Type B pancreatic cell (in vitro differentiated cells): ENCODE results near the gene CYP4F11. TPM values are rescaled to one million over a fixed set of nuclear protein-coding genes. Genes with fewer than 3 reads are reported as not detected.
"Not testable (repeated sequence)": the region's sequence is repeated elsewhere in the genome, so short reads cannot be mapped to it uniquely, and the experiment has no call there.

Experiments
- DNase-seq: peaks from one replicate; pipeline ENCODE4 v3.0.0; 2021; ENCODE audit warnings: mixed read lengths; ENCODE audit not compliant: unreplicated experiment; ENCODE audit errors: extremely low spot score
- H3K27ac Mint-ChIP-seq: 2 replicates; pipeline ENCODE4 v1.8.0; 2021; ENCODE audit warnings: mild to moderate bottlenecking, mixed read lengths
- H3K27me3 Mint-ChIP-seq: 2 replicates; pipeline ENCODE4 v1.8.0; 2021; ENCODE audit warnings: mixed read lengths
- H3K36me3 Mint-ChIP-seq: 2 replicates; pipeline ENCODE4 v1.8.0; 2021; ENCODE audit warnings: mixed read lengths
- H3K4me1 Mint-ChIP-seq: one replicate; pipeline ENCODE4 v1.8.0; 2021; ENCODE audit warnings: mixed read lengths; ENCODE audit not compliant: unreplicated experiment
- H3K4me3 Mint-ChIP-seq: 2 replicates; pipeline ENCODE4 v1.8.0; 2021; ENCODE audit warnings: mild to moderate bottlenecking, mixed read lengths
- H3K9me3 Mint-ChIP-seq: 2 replicates; pipeline ENCODE4 v1.8.0; 2021; ENCODE audit warnings: mixed read lengths
- CTCF ChIP-seq: fragments of 200-600 bp; sonication (generic); conservative IDR thresholded peaks from 2 replicates; pipeline ENCODE4 v1.5.0; 2021; ENCODE audit warnings: antibody characterized with exemption, mild to moderate bottlenecking
- total RNA-seq: library from RNA; stranded (reverse); gene quantifications from 2 replicates; pipeline ENCODE4 v1.2.1, GENCODE V29; 2021; ENCODE audit warnings: low replicate concordance

Gene CYP4F11
- total RNA-seq, 1 donor from 2014 or later: not detected

- Mint-ChIP-seq H3K36me3 (no peaks in the 10 kb centered on the region), H3K27me3 (no peaks in the 10 kb centered on the region), H3K4me3 (no peak overlapping the region), H3K27ac (no peak overlapping the region), H3K4me1 (no peaks in the 10 kb centered on the region), H3K9me3 (peaks cover 16% of the 10 kb centered on the region)
- TF ChIP-seq CTCF: no peak
- DNase-seq: no peak
These were observed 11.0 kb upstream of the CYP4F11 start for GRCh38 chr19:15945301-15945700.

DNA sequence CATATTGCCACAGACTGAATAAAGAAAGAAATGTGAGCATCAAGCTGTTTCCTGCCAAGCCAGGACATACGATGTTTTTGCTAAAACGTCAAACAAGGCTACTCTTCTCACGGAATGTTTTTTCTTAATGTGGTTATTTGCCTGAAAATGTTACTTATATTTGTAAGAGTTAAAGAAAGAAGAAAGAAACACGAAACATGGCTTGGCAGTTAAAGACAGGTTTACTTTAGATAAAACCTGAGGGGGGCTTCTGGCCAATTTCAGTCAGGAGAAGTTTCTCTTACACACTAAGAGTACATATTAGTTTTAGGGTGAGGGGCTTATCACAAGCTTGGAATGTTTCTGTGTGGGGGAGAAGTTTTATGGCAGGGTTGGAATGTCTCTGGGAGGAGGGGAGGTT lies 10.1 kb upstream of the CYP4F11 start:
- H3K4me3 Mint-ChIP-seq: no peak overlapping the region
- H3K9me3 Mint-ChIP-seq: peaks cover 13% of the 10 kb centered on the region
- H3K4me1 Mint-ChIP-seq: no peaks in the 10 kb centered on the region
- H3K36me3 Mint-ChIP-seq: no peaks in the 10 kb centered on the region
- TF ChIP-seq CTCF: no peak
- no peaks in the 10 kb centered on the region for H3K27me3 Mint-ChIP-seq
- no peak for DNase-seq
- no peak overlapping the region for H3K27ac Mint-ChIP-seq

- no peaks in the 10 kb centered on the region for H3K36me3 Mint-ChIP-seq
- TF ChIP-seq CTCF: no peak
- H3K4me1 Mint-ChIP-seq: no peaks in the 10 kb centered on the region
- no peaks in the 10 kb centered on the region for H3K9me3 Mint-ChIP-seq
- no peak overlapping the region for H3K4me3 Mint-ChIP-seq
- DNase-seq: no peak
- H3K27me3 Mint-ChIP-seq: no peaks in the 10 kb centered on the region
- no peak overlapping the region for H3K27ac Mint-ChIP-seq
These were observed 3.4 kb upstream of the CYP4F11 start for GRCh38 chr19:15937771-15938170.

GRCh38 chr19:15936950-15937349 lies 2.6 kb upstream of the CYP4F11 start:
- Mint-ChIP-seq H3K9me3 (no peaks in the 10 kb centered on the region), H3K4me3 (no peak overlapping the region), H3K27me3 (no peaks in the 10 kb centered on the region), H3K4me1 (no peaks in the 10 kb centered on the region), H3K27ac (no peak overlapping the region), H3K36me3 (no peaks in the 10 kb centered on the region)
- DNase-seq: no peak
- TF ChIP-seq CTCF: no peak

DNA sequence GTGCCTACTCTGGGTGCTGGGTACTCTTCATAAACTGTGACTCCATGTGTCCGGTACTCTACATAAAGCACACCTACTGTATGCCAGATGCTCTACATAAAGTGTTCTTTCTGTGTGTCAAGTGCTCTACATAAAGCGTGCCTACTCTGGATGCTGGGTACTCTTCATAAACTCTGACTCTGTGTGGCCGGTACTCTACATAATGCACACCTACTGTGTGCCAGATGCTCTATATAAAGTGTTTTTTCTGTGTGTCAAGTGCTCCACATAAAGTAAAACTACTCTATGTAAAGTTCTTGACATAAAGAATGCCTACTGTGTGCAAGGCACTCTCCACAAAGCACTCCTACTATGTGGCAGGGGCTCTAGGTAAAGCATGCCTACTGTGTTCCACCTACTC lies 1.8 kb upstream of the CYP4F11 start:
- Mint-ChIP-seq H3K9me3 (no peaks in the 10 kb centered on the region), H3K4me1 (no peaks in the 10 kb centered on the region), H3K36me3 (no peaks in the 10 kb centered on the region), H3K4me3 (no peak overlapping the region), H3K27me3 (no peaks in the 10 kb centered on the region), H3K27ac (no peak overlapping the region)
- TF ChIP-seq CTCF: no peak
- DNase-seq: no peak

DNA sequence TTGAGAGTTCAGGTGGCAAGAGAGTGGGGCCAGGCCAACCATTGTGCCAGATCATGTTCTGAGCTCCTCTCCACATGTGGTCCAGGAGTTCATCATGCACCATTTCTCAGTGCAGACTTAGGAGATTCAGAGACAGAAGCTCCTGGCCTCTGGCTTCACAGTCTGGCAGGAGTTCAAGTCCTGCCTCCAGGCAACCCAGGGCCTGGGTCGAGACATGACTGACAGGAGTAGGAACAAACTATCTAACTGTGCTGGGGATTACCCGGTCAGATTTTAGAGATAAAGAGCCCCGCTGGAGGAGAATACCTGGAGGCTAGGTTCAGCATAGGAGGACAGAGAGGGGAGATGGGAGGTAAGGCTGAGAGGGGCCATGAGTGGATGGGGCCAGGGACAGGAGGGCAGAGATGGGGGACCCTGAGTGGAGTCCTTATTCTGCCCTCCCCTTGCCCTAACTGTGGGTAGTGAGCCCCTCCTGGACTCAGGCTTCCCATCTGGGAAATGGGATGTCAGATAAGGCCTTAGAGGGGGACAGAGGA lies 906 bp upstream of the CYP4F11 start:
- DNase-seq: no peak
- Mint-ChIP-seq H3K36me3 (no peaks in the 10 kb centered on the region), H3K27me3 (no peaks in the 10 kb centered on the region), H3K9me3 (no peaks in the 10 kb centered on the region), H3K4me3 (no peak overlapping the region), H3K4me1 (no peaks in the 10 kb centered on the region), H3K27ac (no peak overlapping the region)
- TF ChIP-seq CTCF: no peak

DNA sequence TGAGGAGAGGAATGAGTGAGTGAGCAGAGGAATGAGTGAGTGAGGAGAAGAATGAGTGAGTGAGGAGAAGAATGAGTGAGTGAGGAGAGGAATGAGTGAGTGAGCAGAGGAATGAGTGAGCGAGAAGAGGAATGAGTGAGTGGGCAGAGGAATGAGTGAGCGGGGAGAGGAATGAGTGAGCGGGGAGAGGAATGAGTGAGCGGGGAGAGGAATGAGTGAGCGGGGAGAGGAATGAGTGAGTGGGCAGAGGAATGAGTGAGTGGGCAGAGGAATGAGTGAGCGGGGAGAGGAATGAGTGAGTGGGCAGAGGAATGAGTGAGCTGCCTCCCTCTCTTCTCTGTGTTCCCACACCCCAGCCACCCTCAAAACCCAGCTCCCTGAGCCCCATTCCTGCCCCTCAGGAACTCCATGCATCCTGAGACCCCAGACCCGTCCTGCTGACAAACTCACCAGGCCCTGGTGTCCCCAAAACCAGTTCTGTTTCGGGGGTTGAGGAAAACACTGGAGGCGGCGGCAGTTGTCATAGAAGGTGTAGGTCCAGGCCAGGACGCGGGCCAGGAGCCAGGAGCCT lies 483 bp downstream of the CYP4F11 start:
- not testable (repeated sequence) for H3K4me1 Mint-ChIP-seq, DNase-seq, H3K4me3 Mint-ChIP-seq, H3K36me3 Mint-ChIP-seq, H3K27ac Mint-ChIP-seq, H3K9me3 Mint-ChIP-seq, H3K27me3 Mint-ChIP-seq
